Hepatocyte (in vitro differentiated cells): ENCODE data around the gene CX3CL1.

Experiments
- CTCF ChIP-seq: fragments of 200-600 bp; sonication (generic); IDR thresholded peaks from 2 replicates; pipeline ENCODE4 v1.5.1; 2016; ENCODE audit warnings: antibody characterized with exemption, mild to moderate bottlenecking; ENCODE audit not compliant: poor library complexity
- EZH2phosphoT487 ChIP-seq: fragments of 200-600 bp; sonication (generic); IDR thresholded peaks from one replicate; pipeline ENCODE4 v1.6.1; 2018; ENCODE audit warnings: antibody characterized with exemption, mild to moderate bottlenecking, low read depth, moderate library complexity; ENCODE audit not compliant: unreplicated experiment, severe bottlenecking

- no peak for TF ChIP-seq CTCF
- TF ChIP-seq EZH2phosphoT487 = no peak
Observed at GRCh38 chr16:57349212-57350031, 22.9 kb upstream of the CX3CL1 start.
